ENCODE data around the gene ITGB3BP.

The ITGB3BP gene

DNA sequence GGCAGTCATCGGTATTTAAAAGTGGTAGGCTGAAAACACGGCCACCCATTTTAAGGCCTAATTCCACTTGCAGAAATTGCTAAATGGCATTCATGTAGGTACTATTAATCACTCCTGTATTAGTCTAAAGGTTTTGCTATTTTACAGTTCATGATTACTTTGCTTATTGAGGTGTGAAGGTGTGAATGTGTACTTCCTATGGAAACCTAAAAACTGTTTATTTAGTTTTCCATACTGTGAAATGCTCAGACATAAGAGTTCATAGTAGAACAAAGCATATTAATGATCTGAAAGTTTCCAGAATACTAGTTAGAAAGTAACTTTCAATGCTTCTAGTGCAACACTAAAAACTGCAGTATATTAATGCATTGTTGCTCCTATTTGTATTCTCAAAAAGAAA, 69.8 kb downstream of the ITGB3BP start:
- no peaks in the 10 kb centered on the region for H3K27me3 ChIP-seq (ENCODE audit: insufficient read depth, low read length, poor library complexity, severe bottlenecking)
- no peak overlapping the region for H3K9ac ChIP-seq (ENCODE audit: low read depth, low read length, poor library complexity, severe bottlenecking)
- H3K4me3 ChIP-seq (ENCODE audit: low read length, poor library complexity, severe bottlenecking), result no peak overlapping the region
- H2AFZ ChIP-seq (ENCODE audit: low read length), result no peak overlapping the region
- TF ChIP-seq, protein P1, sequence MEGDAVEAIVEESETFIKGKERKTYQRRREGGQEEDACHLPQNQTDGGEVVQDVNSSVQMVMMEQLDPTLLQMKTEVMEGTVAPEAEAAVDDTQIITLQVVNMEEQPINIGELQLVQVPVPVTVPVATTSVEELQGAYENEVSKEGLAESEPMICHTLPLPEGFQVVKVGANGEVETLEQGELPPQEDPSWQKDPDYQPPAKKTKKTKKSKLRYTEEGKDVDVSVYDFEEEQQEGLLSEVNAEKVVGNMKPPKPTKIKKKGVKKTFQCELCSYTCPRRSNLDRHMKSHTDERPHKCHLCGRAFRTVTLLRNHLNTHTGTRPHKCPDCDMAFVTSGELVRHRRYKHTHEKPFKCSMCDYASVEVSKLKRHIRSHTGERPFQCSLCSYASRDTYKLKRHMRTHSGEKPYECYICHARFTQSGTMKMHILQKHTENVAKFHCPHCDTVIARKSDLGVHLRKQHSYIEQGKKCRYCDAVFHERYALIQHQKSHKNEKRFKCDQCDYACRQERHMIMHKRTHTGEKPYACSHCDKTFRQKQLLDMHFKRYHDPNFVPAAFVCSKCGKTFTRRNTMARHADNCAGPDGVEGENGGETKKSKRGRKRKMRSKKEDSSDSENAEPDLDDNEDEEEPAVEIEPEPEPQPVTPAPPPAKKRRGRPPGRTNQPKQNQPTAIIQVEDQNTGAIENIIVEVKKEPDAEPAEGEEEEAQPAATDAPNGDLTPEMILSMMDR (conservative IDR thresholded peaks at IDR 0.05; ENCODE audit: low read length), result no peak
- TF ChIP-seq EZH2phosphoT487 (IDR thresholded peaks at IDR 0.05; ENCODE audit: borderline replicate concordance), result no peak
- no peaks in the 10 kb centered on the region for H3K9me3 ChIP-seq (ENCODE audit: insufficient read depth, low read depth, low read length)
- H3K9me2 ChIP-seq (replicated peaks; ENCODE audit: low read depth, low read length), result no peaks in the 10 kb centered on the region
- no peak overlapping the region for H3K4me2 ChIP-seq (ENCODE audit: low read depth, low read length, poor library complexity, severe bottlenecking)
- H3K36me3 ChIP-seq (ENCODE audit: insufficient read depth, low read length), result peaks cover 9% of the 10 kb centered on the region; the same call in 1 of the 2 replicates
- no peaks in the 10 kb centered on the region for H3F3A ChIP-seq (ENCODE audit: low read depth)
- H3K79me2 ChIP-seq (ENCODE audit: insufficient read depth, low read length), result no peaks in the 10 kb centered on the region
- H4K20me1 ChIP-seq (ENCODE audit: insufficient read depth, low read length, poor library complexity, severe bottlenecking), result no peaks in the 10 kb centered on the region
- no peaks in the 10 kb centered on the region for H3K4me1 ChIP-seq (ENCODE audit: insufficient read depth, low read length, poor library complexity, severe bottlenecking)

DNA sequence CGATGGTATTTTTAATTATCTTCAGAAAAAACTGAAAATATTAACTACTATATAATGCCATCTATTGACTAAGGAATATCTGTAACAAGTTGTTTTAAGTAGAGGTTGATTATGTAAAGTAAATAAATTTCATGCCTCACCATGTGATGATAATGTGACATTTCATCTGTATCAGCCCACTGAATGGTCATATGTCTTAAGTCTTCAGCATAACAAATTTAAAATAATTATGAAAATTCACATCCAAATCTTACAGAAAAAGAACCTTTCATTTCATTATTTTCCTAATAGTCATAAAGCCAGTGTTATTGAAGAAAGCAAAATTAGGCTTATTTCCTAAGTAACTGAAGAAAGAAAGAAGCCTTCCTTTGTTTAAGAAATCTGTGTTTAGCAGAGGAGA, 72.6 kb downstream of the ITGB3BP start:
- H3K4me1 ChIP-seq (ENCODE audit: insufficient read depth, low read length, poor library complexity, severe bottlenecking), result no peaks in the 10 kb centered on the region
- no peaks in the 10 kb centered on the region for H3K36me3 ChIP-seq (ENCODE audit: insufficient read depth, low read length)
- H3K27me3 ChIP-seq (ENCODE audit: insufficient read depth, low read length, poor library complexity, severe bottlenecking), result no peaks in the 10 kb centered on the region
- no peak overlapping the region for H3K9ac ChIP-seq (ENCODE audit: low read depth, low read length, poor library complexity, severe bottlenecking)
- H3F3A ChIP-seq (ENCODE audit: low read depth), result no peaks in the 10 kb centered on the region
- H4K20me1 ChIP-seq (ENCODE audit: insufficient read depth, low read length, poor library complexity, severe bottlenecking), result no peaks in the 10 kb centered on the region
- H3K4me2 ChIP-seq (ENCODE audit: low read depth, low read length, poor library complexity, severe bottlenecking), result no peak overlapping the region
- no peak overlapping the region for H3K4me3 ChIP-seq (ENCODE audit: low read length, poor library complexity, severe bottlenecking)
- H3K9me3 ChIP-seq (ENCODE audit: insufficient read depth, low read depth, low read length), result no peaks in the 10 kb centered on the region
- H2AFZ ChIP-seq (ENCODE audit: low read length), result no peak overlapping the region
- no peaks in the 10 kb centered on the region for H3K79me2 ChIP-seq (ENCODE audit: insufficient read depth, low read length)
- no peaks in the 10 kb centered on the region for H3K9me2 ChIP-seq (replicated peaks; ENCODE audit: low read depth, low read length)
- TF ChIP-seq EZH2phosphoT487 (IDR thresholded peaks at IDR 0.05; ENCODE audit: borderline replicate concordance), result no peak
- TF ChIP-seq, protein P1 (conservative IDR thresholded peaks at IDR 0.05; ENCODE audit: low read length), result no peak

DNA sequence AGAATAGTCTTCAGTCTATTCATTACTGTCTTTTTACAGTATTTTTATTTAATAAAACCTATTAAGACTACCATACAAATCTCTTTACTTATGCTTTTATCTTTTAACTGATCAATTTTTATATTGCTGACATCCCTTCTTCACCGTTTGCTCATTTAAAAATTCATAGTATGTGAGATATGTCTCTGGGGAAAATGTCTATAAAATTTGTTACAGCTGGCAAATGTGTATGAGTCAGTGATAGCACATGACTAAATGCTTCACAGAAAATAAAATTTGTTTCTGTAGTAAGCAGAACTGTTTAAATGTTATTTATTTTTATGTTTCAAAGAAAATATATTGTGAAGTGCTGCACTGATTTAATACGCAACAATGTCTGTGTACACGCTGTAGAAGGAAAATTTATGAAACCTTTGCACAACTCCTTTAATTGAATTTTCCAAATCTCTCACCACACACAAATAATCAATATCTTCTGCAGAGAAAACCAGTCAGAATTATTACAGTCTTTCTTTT, 74.2 kb downstream of the ITGB3BP start:
- no peaks in the 10 kb centered on the region for H4K20me1 ChIP-seq (ENCODE audit: insufficient read depth, low read length, poor library complexity, severe bottlenecking)
- H3K27me3 ChIP-seq (ENCODE audit: insufficient read depth, low read length, poor library complexity, severe bottlenecking), result no peaks in the 10 kb centered on the region
- H3K4me1 ChIP-seq (ENCODE audit: insufficient read depth, low read length, poor library complexity, severe bottlenecking), result no peaks in the 10 kb centered on the region
- no peaks in the 10 kb centered on the region for H3K36me3 ChIP-seq (ENCODE audit: insufficient read depth, low read length)
- no peak overlapping the region for H3K4me3 ChIP-seq (ENCODE audit: low read length, poor library complexity, severe bottlenecking)
- no peak overlapping the region for H3K9ac ChIP-seq (ENCODE audit: low read depth, low read length, poor library complexity, severe bottlenecking)
- no peaks in the 10 kb centered on the region for H3K79me2 ChIP-seq (ENCODE audit: insufficient read depth, low read length)
- no peak for TF ChIP-seq EZH2phosphoT487 (IDR thresholded peaks at IDR 0.05; ENCODE audit: borderline replicate concordance)
- TF ChIP-seq, protein P1 (conservative IDR thresholded peaks at IDR 0.05; ENCODE audit: low read length), result no peak
- H3K9me2 ChIP-seq (replicated peaks; ENCODE audit: low read depth, low read length), result no peaks in the 10 kb centered on the region
- no peaks in the 10 kb centered on the region for H3F3A ChIP-seq (ENCODE audit: low read depth)
- no peak overlapping the region for H2AFZ ChIP-seq (ENCODE audit: low read length)
- H3K9me3 ChIP-seq (ENCODE audit: insufficient read depth, low read depth, low read length), result no peaks in the 10 kb centered on the region
- H3K4me2 ChIP-seq (ENCODE audit: low read depth, low read length, poor library complexity, severe bottlenecking), result no peak overlapping the region
